ENCODE data around the gene HSPA12A.

DNA sequence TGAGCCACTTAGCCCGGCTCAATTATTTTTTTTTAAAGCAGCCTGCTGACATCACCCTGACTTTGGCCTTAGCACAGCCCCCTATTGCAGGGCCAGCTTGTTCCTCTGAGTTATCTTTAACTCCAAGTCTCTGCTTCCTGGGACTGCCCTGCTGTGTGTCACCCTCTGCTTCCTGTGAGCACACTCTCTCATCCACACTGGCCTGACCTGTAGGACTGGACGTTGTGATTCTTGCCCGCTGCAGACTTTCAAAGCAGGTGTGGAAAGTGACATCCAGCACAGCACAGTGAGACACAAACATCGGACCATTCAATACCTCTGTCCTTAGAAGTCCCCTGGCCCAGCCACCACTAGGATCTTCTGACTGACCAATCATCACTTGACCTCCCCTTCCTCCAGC, 26.4 kb upstream of the HSPA12A start:
- TF ChIP-seq, protein P1, sequence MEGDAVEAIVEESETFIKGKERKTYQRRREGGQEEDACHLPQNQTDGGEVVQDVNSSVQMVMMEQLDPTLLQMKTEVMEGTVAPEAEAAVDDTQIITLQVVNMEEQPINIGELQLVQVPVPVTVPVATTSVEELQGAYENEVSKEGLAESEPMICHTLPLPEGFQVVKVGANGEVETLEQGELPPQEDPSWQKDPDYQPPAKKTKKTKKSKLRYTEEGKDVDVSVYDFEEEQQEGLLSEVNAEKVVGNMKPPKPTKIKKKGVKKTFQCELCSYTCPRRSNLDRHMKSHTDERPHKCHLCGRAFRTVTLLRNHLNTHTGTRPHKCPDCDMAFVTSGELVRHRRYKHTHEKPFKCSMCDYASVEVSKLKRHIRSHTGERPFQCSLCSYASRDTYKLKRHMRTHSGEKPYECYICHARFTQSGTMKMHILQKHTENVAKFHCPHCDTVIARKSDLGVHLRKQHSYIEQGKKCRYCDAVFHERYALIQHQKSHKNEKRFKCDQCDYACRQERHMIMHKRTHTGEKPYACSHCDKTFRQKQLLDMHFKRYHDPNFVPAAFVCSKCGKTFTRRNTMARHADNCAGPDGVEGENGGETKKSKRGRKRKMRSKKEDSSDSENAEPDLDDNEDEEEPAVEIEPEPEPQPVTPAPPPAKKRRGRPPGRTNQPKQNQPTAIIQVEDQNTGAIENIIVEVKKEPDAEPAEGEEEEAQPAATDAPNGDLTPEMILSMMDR (IDR thresholded peaks at IDR 0.05; ENCODE audit: low read depth, low read length, poor library complexity, severe bottlenecking), result no peak
- TF ChIP-seq EZH2phosphoT487 (IDR thresholded peaks at IDR 0.05; ENCODE audit: borderline replicate concordance, low read length), result no peak

Data from DOHH2 (cell line).